MCF 10A (cell line): ENCODE results near the gene DPYD. TPM values are rescaled to one million over a fixed set of nuclear protein-coding genes. Genes with fewer than 3 reads are reported as not detected.

Experiments
- BruUV-seq: library from RNA; stranded (reverse); fragments of 400-500 nt; replicated peaks from 2 replicates; lab custom pipeline; 2021; lab: Mats Ljungman, UMichigan
- CTCF ChIA-PET: fragments of 300-600 bp; sonication (Branson Sonifier 250); formaldehyde crosslinking; extraction: SDS; loops from one replicate; lab custom pipeline; 2021; ENCODE audit warnings: antibody characterized with exemption, inconsistent platforms; lab: Yijun Ruan, JAX
- POLR2A ChIA-PET: fragments of 300-600, 350-650 bp; sonication (Branson Sonifier 250); formaldehyde crosslinking; extraction: SDS; loops from one replicate; lab custom pipeline; 2020; ENCODE audit warnings: antibody characterized with exemption, inconsistent platforms; lab: Yijun Ruan, JAX
- DNase-seq: peaks from one replicate; pipeline ENCODE4 v3.0.0-alpha.2; 2018; ENCODE audit not compliant: unreplicated experiment
- H3K27ac Mint-ChIP-seq: one replicate; pipeline ENCODE4 v1.8.0; 2022; ENCODE audit warnings: mild to moderate bottlenecking, low read depth, mixed read lengths; ENCODE audit not compliant: unreplicated experiment
- H3K27me3 Mint-ChIP-seq: one replicate; pipeline ENCODE4 v1.8.0; 2022; ENCODE audit warnings: mixed read lengths; ENCODE audit not compliant: insufficient read depth, unreplicated experiment
- H3K36me3 Mint-ChIP-seq: one replicate; pipeline ENCODE4 v1.8.0; 2022; ENCODE audit warnings: mild to moderate bottlenecking, moderate library complexity, mixed read lengths; ENCODE audit not compliant: insufficient read depth, unreplicated experiment
- H3K4me1 Mint-ChIP-seq: one replicate; pipeline ENCODE4 v1.8.0; 2022; ENCODE audit warnings: mixed read lengths; ENCODE audit not compliant: insufficient read depth, unreplicated experiment
- H3K4me3 Mint-ChIP-seq: one replicate; pipeline ENCODE4 v1.8.0; 2022; ENCODE audit warnings: mild to moderate bottlenecking, moderate library complexity, mixed read lengths; ENCODE audit not compliant: unreplicated experiment
- H3K9me3 Mint-ChIP-seq: one replicate; pipeline ENCODE4 v1.8.0; 2022; ENCODE audit warnings: mixed read lengths; ENCODE audit not compliant: unreplicated experiment
- intact Hi-C: fragments of 100-400 bp; cut with micrococcal nuclease; formaldehyde crosslinking; loops from 2 replicates; pipeline ENCODE4 v1.14.1; 2022
- total RNA-seq: library from RNA; stranded (reverse); gene quantifications from 2 replicates; pipeline ENCODE4 v1.2.3, GENCODE V29; 2022
- TF ChIP-seq, protein P1 (sequence below): fragments of 200-600 bp; IDR thresholded peaks from one replicate; pipeline ENCODE4 v1.8.0; 2022; ENCODE audit warnings: antibody characterized with exemption, mild to moderate bottlenecking; ENCODE audit not compliant: unreplicated experiment

Gene DPYD
- total RNA-seq, 1 experiment from 2014 or later: 48.2 TPM

DNA sequence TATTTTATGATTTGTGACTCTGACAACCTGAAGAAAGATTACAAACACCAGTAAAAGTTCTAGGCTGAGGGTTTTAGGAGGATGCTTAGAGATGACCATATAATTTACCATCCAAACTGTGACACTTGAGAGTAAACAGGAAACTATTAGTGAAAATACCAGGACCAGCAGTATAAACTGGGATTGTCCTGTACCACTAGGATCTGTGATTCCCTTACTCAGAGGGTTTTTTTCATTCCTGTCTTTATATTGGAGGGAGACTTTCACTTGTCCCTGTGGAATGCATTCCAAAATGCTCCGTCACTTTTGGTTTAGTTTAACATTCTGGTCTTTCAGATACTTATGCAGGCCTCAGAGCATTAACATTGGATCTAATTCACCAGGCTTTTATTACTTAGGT, 716.4 kb downstream of the DPYD start:
- POLR2A ChIA-PET: no interaction called here
- Mint-ChIP-seq H3K27me3 (no peaks in the 10 kb centered on the region), H3K4me1 (no peaks in the 10 kb centered on the region), H3K27ac (no peak overlapping the region), H3K9me3 (no peaks in the 10 kb centered on the region), H3K4me3 (no peak overlapping the region), H3K36me3 (no peaks in the 10 kb centered on the region)
- TF ChIP-seq, protein P1, sequence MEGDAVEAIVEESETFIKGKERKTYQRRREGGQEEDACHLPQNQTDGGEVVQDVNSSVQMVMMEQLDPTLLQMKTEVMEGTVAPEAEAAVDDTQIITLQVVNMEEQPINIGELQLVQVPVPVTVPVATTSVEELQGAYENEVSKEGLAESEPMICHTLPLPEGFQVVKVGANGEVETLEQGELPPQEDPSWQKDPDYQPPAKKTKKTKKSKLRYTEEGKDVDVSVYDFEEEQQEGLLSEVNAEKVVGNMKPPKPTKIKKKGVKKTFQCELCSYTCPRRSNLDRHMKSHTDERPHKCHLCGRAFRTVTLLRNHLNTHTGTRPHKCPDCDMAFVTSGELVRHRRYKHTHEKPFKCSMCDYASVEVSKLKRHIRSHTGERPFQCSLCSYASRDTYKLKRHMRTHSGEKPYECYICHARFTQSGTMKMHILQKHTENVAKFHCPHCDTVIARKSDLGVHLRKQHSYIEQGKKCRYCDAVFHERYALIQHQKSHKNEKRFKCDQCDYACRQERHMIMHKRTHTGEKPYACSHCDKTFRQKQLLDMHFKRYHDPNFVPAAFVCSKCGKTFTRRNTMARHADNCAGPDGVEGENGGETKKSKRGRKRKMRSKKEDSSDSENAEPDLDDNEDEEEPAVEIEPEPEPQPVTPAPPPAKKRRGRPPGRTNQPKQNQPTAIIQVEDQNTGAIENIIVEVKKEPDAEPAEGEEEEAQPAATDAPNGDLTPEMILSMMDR: no peak
- no peak for DNase-seq
- CTCF ChIA-PET: no interaction called here
- no TSS peak for BruUV-seq
- intact Hi-C loops: no loop called here

DNA sequence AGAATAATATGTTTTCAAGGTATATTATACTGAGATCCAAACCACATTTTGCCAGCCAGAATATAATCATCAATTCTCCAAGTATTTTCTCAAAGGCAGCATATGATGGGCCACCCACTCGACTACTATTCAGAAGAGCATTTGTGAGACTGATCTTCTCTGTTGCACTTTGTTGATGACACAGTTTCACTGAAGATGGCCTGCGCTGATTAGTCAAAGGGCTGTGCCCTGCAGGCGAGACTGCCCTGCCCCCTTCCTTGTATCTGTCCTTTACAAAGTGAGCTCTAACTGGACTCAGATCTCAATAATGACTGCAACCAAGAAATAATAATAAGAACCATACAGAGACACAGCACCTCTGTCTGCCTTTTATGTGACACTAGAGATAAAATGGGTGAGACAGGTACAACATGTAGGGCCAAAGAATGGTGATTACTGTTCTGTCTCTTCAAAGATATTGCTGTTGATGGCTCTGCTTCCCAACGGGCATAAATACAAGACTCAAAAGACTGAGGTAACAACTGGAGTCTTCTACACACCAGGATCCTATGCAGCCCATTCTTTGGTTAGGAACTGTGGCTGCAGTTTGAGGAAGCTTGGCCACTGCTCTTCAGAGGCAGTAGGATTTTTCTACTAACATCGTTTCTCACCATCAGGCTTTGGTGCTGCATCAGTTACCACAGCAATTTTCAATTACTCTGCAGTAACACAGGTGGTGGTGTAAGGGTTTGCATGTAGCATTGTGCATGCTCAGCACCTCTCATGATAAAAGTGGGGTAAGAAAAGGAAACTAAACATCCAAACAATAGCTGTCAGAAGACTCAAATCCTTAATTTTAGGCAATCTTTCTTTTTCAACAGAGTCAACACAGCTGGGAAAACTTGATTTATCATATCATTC, 718.1 kb downstream of the DPYD start:
- CTCF ChIA-PET: interaction anchor here (0.6 to 1.5 kb wide), 3 partner anchors 41 to 851 kb away, joined by 3 to 6 read pairs (median 3); no protein-coding TSS in a partner anchor
- no peaks in the 10 kb centered on the region for H3K27me3 Mint-ChIP-seq
- intact Hi-C loops: no loop called here
- no TSS peak for BruUV-seq
- no peaks in the 10 kb centered on the region for H3K4me1 Mint-ChIP-seq
- no peak for DNase-seq
- H3K9me3 Mint-ChIP-seq: no peaks in the 10 kb centered on the region
- no peaks in the 10 kb centered on the region for H3K36me3 Mint-ChIP-seq
- no peak overlapping the region for H3K27ac Mint-ChIP-seq
- POLR2A ChIA-PET: interaction anchor here (0.7 kb wide), 1 partner anchor 18 kb away, joined by 4 read pairs; no protein-coding TSS in a partner anchor
- TF ChIP-seq, protein P1: no peak
- no peak overlapping the region for H3K4me3 Mint-ChIP-seq

DNA sequence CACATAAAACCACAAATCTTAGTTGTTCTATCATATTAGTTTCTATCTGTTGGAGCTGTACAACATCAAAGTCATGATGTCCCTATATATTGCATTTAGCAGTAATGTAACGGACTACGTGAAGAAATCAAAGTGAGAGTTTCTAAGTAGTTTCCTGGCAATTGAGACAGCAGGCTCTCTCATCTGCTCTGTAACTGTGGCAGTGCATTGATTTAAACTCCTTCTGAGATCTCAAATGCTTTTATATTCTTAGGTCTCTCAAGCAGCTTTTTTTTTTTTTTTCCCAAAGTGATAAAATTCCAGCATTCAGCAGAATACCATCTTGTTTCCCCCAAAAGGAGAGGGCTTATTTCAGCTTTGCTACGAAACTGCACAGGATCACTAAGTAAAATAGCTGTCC, 719.2 kb downstream of the DPYD start:
- H3K36me3 Mint-ChIP-seq: no peaks in the 10 kb centered on the region
- H3K27me3 Mint-ChIP-seq: no peaks in the 10 kb centered on the region
- DNase-seq: no peak
- intact Hi-C loops: no loop called here
- no peaks in the 10 kb centered on the region for H3K9me3 Mint-ChIP-seq
- BruUV-seq: no TSS peak
- TF ChIP-seq, protein P1: no peak
- no peaks in the 10 kb centered on the region for H3K4me1 Mint-ChIP-seq
- H3K27ac Mint-ChIP-seq: no peak overlapping the region
- CTCF ChIA-PET: interaction anchor here (0.6 to 1.5 kb wide), 3 partner anchors 42 to 852 kb away, joined by 3 read pairs; no protein-coding TSS in a partner anchor
- H3K4me3 Mint-ChIP-seq: no peak overlapping the region
- POLR2A ChIA-PET: no interaction called here

DNA sequence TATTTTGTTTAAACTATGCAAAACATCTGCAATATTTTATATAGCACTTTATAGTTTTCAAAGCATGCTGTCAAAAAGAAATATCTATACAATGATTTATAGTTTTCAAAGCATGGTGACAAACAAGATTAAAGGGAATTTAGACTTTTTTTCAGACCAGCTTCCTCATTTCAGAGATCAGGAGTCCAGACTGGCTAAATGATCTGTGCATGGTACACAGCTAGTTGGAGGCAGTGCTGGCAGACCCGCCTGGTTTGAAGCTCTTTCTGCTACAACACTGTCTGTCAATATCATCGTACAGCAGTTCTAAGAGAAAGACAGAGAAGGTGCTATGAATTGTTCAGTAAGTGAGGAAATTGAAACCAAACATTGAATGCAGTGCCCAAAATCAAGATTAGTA, 720.2 kb downstream of the DPYD start:
- H3K27ac Mint-ChIP-seq: no peak overlapping the region

More for the DNA sequence above, 720.2 kb downstream of the DPYD start:
- H3K36me3 Mint-ChIP-seq: no peaks in the 10 kb centered on the region
- H3K4me3 Mint-ChIP-seq: no peak overlapping the region
- DNase-seq: no peak
- intact Hi-C loops: no loop called here
- no peaks in the 10 kb centered on the region for H3K27me3 Mint-ChIP-seq
- CTCF ChIA-PET: no interaction called here
- TF ChIP-seq, protein P1: no peak
- POLR2A ChIA-PET: no interaction called here
- H3K9me3 Mint-ChIP-seq: no peaks in the 10 kb centered on the region
- BruUV-seq: no TSS peak
- no peaks in the 10 kb centered on the region for H3K4me1 Mint-ChIP-seq
